ENCODE data around the gene FBXL14. TPM values are rescaled to one million over a fixed set of nuclear protein-coding genes. Genes with fewer than 3 reads are reported as not detected.

FBXL14 gene
- polyA plus RNA-seq, 3 donors = 6.2 to 9.8 (median 7.2) TPM

- intact Hi-C loops (cut with micrococcal nuclease) = no loop called here
- no peak overlapping the region for H3K27ac Mint-ChIP-seq
- Histone ChIP-seq H3K27ac (ENCODE audit: low read depth in 1 of 2, low read length in 2 of 2) (no peak overlapping the region), H2AFZ (ENCODE audit: insufficient read depth, low read depth, low read length, poor library complexity, severe bottlenecking) (no peak overlapping the region), H3K79me2 (ENCODE audit: insufficient read depth, low read length) (no peaks in the 10 kb centered on the region), H3K4me2 (replicated peaks; ENCODE audit: extremely low read depth, low read length, poor library complexity, severe bottlenecking) (no peak overlapping the region), H3K27me3 (ENCODE audit: control insufficient read depth in 2 of 2, insufficient read depth in 2 of 2, low read length in 2 of 2) (no peaks in the 10 kb centered on the region), H3K4me1 (ENCODE audit: control insufficient read depth in 1 of 2, insufficient read depth in 2 of 2, low read length in 2 of 2) (no peaks in the 10 kb centered on the region), H3K4me3 (replicated peaks in 1 of 3; ENCODE audit: low read depth in 2 of 3, low read length in 3 of 3) (no peak overlapping the region), H3K36me3 (replicated peaks in 1 of 2; ENCODE audit: control insufficient read depth in 1 of 2, insufficient read depth in 2 of 2, low read length in 2 of 2) (no peaks in the 10 kb centered on the region), H3K9ac (ENCODE audit: insufficient read depth, low read length, poor library complexity, severe bottlenecking) (no peak overlapping the region), H4K20me1 (ENCODE audit: insufficient read depth, low read length) (no peaks in the 10 kb centered on the region), H3K9me3 (replicated peaks in 1 of 2; ENCODE audit: control insufficient read depth in 1 of 2, insufficient read depth in 1 of 2, low read length in 2 of 2) (no peaks in the 10 kb centered on the region)
- peaks cover 0 to 22% (median 13%) of the 10 kb centered on the region in 3 donors for H3K27me3 Mint-ChIP-seq (ENCODE audit: low read depth in 3 of 3)
- 83% methylated on average over 1 of the region's 2 CpGs for WGBS (ENCODE audit: insufficient coverage)
- no peak for DNase-seq
- no peak overlapping the region for H3K4me3 Mint-ChIP-seq
- no peaks in the 10 kb centered on the region for H3K4me1 Mint-ChIP-seq
- TF ChIP-seq, protein P1, sequence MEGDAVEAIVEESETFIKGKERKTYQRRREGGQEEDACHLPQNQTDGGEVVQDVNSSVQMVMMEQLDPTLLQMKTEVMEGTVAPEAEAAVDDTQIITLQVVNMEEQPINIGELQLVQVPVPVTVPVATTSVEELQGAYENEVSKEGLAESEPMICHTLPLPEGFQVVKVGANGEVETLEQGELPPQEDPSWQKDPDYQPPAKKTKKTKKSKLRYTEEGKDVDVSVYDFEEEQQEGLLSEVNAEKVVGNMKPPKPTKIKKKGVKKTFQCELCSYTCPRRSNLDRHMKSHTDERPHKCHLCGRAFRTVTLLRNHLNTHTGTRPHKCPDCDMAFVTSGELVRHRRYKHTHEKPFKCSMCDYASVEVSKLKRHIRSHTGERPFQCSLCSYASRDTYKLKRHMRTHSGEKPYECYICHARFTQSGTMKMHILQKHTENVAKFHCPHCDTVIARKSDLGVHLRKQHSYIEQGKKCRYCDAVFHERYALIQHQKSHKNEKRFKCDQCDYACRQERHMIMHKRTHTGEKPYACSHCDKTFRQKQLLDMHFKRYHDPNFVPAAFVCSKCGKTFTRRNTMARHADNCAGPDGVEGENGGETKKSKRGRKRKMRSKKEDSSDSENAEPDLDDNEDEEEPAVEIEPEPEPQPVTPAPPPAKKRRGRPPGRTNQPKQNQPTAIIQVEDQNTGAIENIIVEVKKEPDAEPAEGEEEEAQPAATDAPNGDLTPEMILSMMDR (IDR thresholded peaks at IDR 0.05) = no peak
- H3K9me3 Mint-ChIP-seq = no peaks in the 10 kb centered on the region
- no peaks in the 10 kb centered on the region for H3K36me3 Mint-ChIP-seq
Observed at GRCh38 chr12:1564067-1564466, 30.3 kb downstream of the FBXL14 start.

DNA sequence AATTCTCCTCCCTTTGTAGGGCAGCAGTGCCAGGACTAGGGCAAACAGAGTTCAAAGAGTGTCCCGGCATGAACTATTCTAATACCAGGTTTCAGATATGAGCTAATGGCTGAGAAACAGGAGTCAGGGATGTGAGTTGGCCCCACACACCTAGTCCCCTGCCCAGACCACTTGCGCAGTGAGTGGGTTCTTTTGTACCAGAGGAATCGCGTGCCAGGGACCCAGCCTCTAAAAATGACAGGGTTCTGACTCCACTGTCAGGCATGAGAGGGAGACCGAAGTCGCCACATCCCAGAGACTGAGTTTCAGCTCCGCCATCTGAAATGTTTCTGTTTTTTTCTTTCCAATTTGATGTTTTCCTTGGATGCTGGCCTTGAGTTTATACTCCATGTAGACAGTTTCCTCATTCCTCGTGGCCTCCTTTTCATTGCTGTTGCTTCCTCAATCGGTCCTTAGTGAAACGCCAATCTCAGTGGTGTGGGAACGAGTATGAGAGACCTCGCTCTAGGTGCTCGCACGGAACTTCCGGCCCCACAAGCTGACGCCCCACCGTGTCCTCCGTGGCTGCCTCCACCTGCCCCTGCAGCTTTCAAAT is 31.5 kb downstream of the FBXL14 start:
- TF ChIP-seq, protein P1 (IDR thresholded peaks at IDR 0.05) = no peak
- Histone ChIP-seq H3K27ac (ENCODE audit: low read depth in 1 of 2, low read length in 2 of 2) (no peak overlapping the region), H3K9me3 (replicated peaks in 1 of 2; ENCODE audit: control insufficient read depth in 1 of 2, insufficient read depth in 1 of 2, low read length in 2 of 2) (no peaks in the 10 kb centered on the region), H3K4me1 (ENCODE audit: control insufficient read depth in 1 of 2, insufficient read depth in 2 of 2, low read length in 2 of 2) (no peaks in the 10 kb centered on the region), H4K20me1 (ENCODE audit: insufficient read depth, low read length) (no peaks in the 10 kb centered on the region), H3K27me3 (ENCODE audit: control insufficient read depth in 2 of 2, insufficient read depth in 2 of 2, low read length in 2 of 2) (no peaks in the 10 kb centered on the region), H3K9ac (ENCODE audit: insufficient read depth, low read length, poor library complexity, severe bottlenecking) (no peak overlapping the region), H2AFZ (ENCODE audit: insufficient read depth, low read depth, low read length, poor library complexity, severe bottlenecking) (no peak overlapping the region), H3K4me2 (replicated peaks; ENCODE audit: extremely low read depth, low read length, poor library complexity, severe bottlenecking) (no peak overlapping the region), H3K79me2 (ENCODE audit: insufficient read depth, low read length) (no peaks in the 10 kb centered on the region), H3K36me3 (replicated peaks in 1 of 2; ENCODE audit: control insufficient read depth in 1 of 2, insufficient read depth in 2 of 2, low read length in 2 of 2) (no peaks in the 10 kb centered on the region), H3K4me3 (replicated peaks in 1 of 3; ENCODE audit: low read depth in 2 of 3, low read length in 3 of 3) (no peak overlapping the region)
- H3K27ac Mint-ChIP-seq = no peak overlapping the region
- H3K9me3 Mint-ChIP-seq = no peaks in the 10 kb centered on the region
- WGBS (ENCODE audit: insufficient coverage) = 83% methylated on average over 11 of the region's 18 CpGs
- H3K4me1 Mint-ChIP-seq = no peaks in the 10 kb centered on the region
- H3K27me3 Mint-ChIP-seq (ENCODE audit: low read depth in 3 of 3) = peaks cover 5 to 19% (median 8%) of the 10 kb centered on the region in 3 donors
- intact Hi-C loops (cut with micrococcal nuclease) = no loop called here
- H3K36me3 Mint-ChIP-seq = no peaks in the 10 kb centered on the region
- no peak for DNase-seq
- no peak overlapping the region for H3K4me3 Mint-ChIP-seq

Measured in CD14-positive monocyte (primary cell).